Measurements from ENCODE around the gene APOLD1. TPM values are rescaled to one million over a fixed set of nuclear protein-coding genes. Genes with fewer than 3 reads are reported as not detected.

Gene APOLD1

Small RNA genes within 50 kb of the gene (microRNA-seq; reads per million reads assigned to microRNA genes)
- gene MIR613, result not detected

Data from HL-60 (cell line).